IMR-90 (cell line): ENCODE results near the gene MGAT5. TPM values are rescaled to one million over a fixed set of nuclear protein-coding genes. Genes with fewer than 3 reads are reported as not detected.

Source experiments
- ATAC-seq: fragments of 200-7000 bp; cut with Tn5 transposase; 2 replicates; pipeline ENCODE4 v1.9.1; 2020; ENCODE audit warnings: low read depth, mild to moderate bottlenecking, moderate library complexity
- BruUV-seq: library from RNA; stranded (reverse); fragments of 400-500 nt; replicated peaks from 2 replicates; lab custom pipeline; 2021; lab: Mats Ljungman, UMichigan
- CTCF ChIA-PET: fragments of 300-600 bp; formaldehyde crosslinking; extraction: SDS; loops from one replicate; lab custom pipeline; 2021; ENCODE audit warnings: antibody characterized with exemption; lab: Yijun Ruan, JAX
- POLR2A ChIA-PET: fragments of 300-600 bp; sonication (Branson Sonifier 250); formaldehyde crosslinking; loops from one replicate; lab custom pipeline; 2022; ENCODE audit warnings: antibody characterized with exemption; ENCODE audit not compliant: unreplicated experiment; lab: Charles Lee
- DNase-seq: peaks from one replicate; pipeline ENCODE4 v3.0.0; 2013
- H2AFZ ChIP-seq: replicated peaks from 2 replicates; pipeline ENCODE3; 2013; ENCODE audit warnings: low read length, mild to moderate bottlenecking; ENCODE audit not compliant: poor library complexity
- H2AK5ac ChIP-seq: 2 replicates; pipeline ENCODE4 v1.6.1; 2013; ENCODE audit warnings: low read depth, low read length, inconsistent platforms
- H2AK9ac ChIP-seq: replicated peaks from 2 replicates; pipeline ENCODE3; 2013; ENCODE audit warnings: mild to moderate bottlenecking, low read depth, low read length, moderate library complexity; ENCODE audit not compliant: poor library complexity
- H2BK120ac ChIP-seq: 2 replicates; pipeline ENCODE4 v1.6.1; 2013; ENCODE audit warnings: low read depth, low read length, inconsistent platforms
- H2BK15ac ChIP-seq: 3 replicates; pipeline ENCODE4 v1.6.1; 2013; ENCODE audit warnings: low read depth, low read length, inconsistent platforms
- H2BK20ac ChIP-seq: 2 replicates; pipeline ENCODE4 v1.6.1; 2013; ENCODE audit warnings: low read depth, mild to moderate bottlenecking, inconsistent platforms, low read length, moderate library complexity
- H2BK5ac ChIP-seq: 2 replicates; pipeline ENCODE4 v1.6.1; 2013; ENCODE audit warnings: mild to moderate bottlenecking, low read depth, low read length, inconsistent platforms; ENCODE audit not compliant: poor library complexity, severe bottlenecking
- H3K14ac ChIP-seq: replicated peaks from 2 replicates; pipeline ENCODE4 v1.6.1; 2013; ENCODE audit warnings: low read depth, low read length, inconsistent platforms
- H3K18ac ChIP-seq: 2 replicates; pipeline ENCODE4 v1.6.1; 2013; ENCODE audit warnings: low read depth, low read length, control low read depth
- H3K23ac ChIP-seq: 2 replicates; pipeline ENCODE4 v1.6.1; 2013; ENCODE audit warnings: low read depth, low read length, inconsistent platforms
- H3K27ac ChIP-seq: 2 replicates; pipeline ENCODE4 v1.5.1; 2013; ENCODE audit warnings: mild to moderate bottlenecking, control low read depth, low read length; ENCODE audit not compliant: insufficient read depth
- H3K27me3 ChIP-seq: 2 replicates; pipeline ENCODE4 v1.6.1; 2013; ENCODE audit warnings: low read length; ENCODE audit not compliant: control insufficient read depth, insufficient read depth
- H3K36me3 ChIP-seq: 2 replicates; pipeline ENCODE4 v1.6.1; 2013; ENCODE audit warnings: low read length, mixed read lengths; ENCODE audit not compliant: control insufficient read depth, insufficient read depth
- H3K4ac ChIP-seq: 2 replicates; pipeline ENCODE4 v1.6.1; 2013; ENCODE audit warnings: low read depth, low read length, inconsistent platforms
- H3K4me1 ChIP-seq: 2 replicates; pipeline ENCODE4 v1.6.1; 2013; ENCODE audit warnings: low read length, mixed read lengths; ENCODE audit not compliant: control insufficient read depth, insufficient read depth
- H3K4me2 ChIP-seq: 2 replicates; pipeline ENCODE4 v1.6.1; 2013; ENCODE audit warnings: low read depth, mild to moderate bottlenecking, control low read depth, low read length, moderate library complexity
- H3K4me3 ChIP-seq: 2 replicates; pipeline ENCODE4 v1.5.1; 2013; ENCODE audit warnings: low read depth, mild to moderate bottlenecking, control low read depth, low read length, moderate library complexity; ENCODE audit not compliant: insufficient read depth
- H3K56ac ChIP-seq: 2 replicates; pipeline ENCODE4 v1.6.1; 2013; ENCODE audit warnings: low read length, inconsistent platforms; ENCODE audit not compliant: insufficient read depth; ENCODE audit errors: extremely low read depth
- H3K79me1 ChIP-seq, 2 experiments: 2 replicates each; pipeline ENCODE4 v1.6.1; 2013; ENCODE audit warnings: low read length in 2 of 2, inconsistent platforms in 1 of 2, low read depth in 1 of 2
- H3K9ac ChIP-seq: 2 replicates; pipeline ENCODE4 v1.6.1; 2013; ENCODE audit warnings: low read depth, low read length, control low read depth
- H3K9me1 ChIP-seq: 2 replicates; pipeline ENCODE4 v1.6.1; 2013; ENCODE audit warnings: low read length, inconsistent platforms; ENCODE audit not compliant: insufficient read depth
- H3K9me3 ChIP-seq: 2 replicates; pipeline ENCODE4 v1.6.1; 2013; ENCODE audit warnings: low read length; ENCODE audit not compliant: control insufficient read depth, insufficient read depth
- H4K20me1 ChIP-seq: 2 replicates; pipeline ENCODE4 v1.6.1; 2013; ENCODE audit warnings: low read length, inconsistent platforms; ENCODE audit not compliant: insufficient read depth
- H4K5ac ChIP-seq: 2 replicates; pipeline ENCODE4 v1.6.1; 2013; ENCODE audit warnings: mild to moderate bottlenecking, low read depth, low read length, control low read depth
- H4K8ac ChIP-seq, 2 experiments: 2 replicates each; pipeline ENCODE4 v1.6.1; 2013; ENCODE audit warnings: low read depth in 2 of 2, low read length in 2 of 2, control low read depth in 1 of 2, inconsistent platforms in 1 of 2
- H4K91ac ChIP-seq: 2 replicates; pipeline ENCODE4 v1.6.1; 2013; ENCODE audit warnings: low read depth, low read length, inconsistent platforms; ENCODE audit not compliant: insufficient read depth
- CEBPB ChIP-seq: IDR thresholded peaks from 2 replicates; pipeline ENCODE4 v1.6.1; 2012; ENCODE audit warnings: low read depth, low read length, improper control_type of control experiment
- CHD1 ChIP-seq: IDR thresholded peaks from 2 replicates; pipeline ENCODE4 v1.6.1; 2012; ENCODE audit warnings: low read depth, low read length, improper control_type of control experiment
- FOS ChIP-seq: fragments of 150-350 bp; IDR thresholded peaks from 2 replicates; pipeline ENCODE4 v1.6.1; 2016; ENCODE audit warnings: low read depth, low read length
- MAZ ChIP-seq: IDR thresholded peaks from 2 replicates; pipeline ENCODE4 v1.6.1; 2012; ENCODE audit warnings: low read depth, mild to moderate bottlenecking, low read length, improper control_type of control experiment, moderate library complexity, borderline replicate concordance
- RCOR1 ChIP-seq: IDR thresholded peaks from 2 replicates; pipeline ENCODE4 v1.6.1; 2012; ENCODE audit warnings: mild to moderate bottlenecking, low read length, improper control_type of control experiment; ENCODE audit not compliant: insufficient replicate concordance
- RFX5 ChIP-seq: IDR thresholded peaks from 2 replicates; pipeline ENCODE4 v1.8.0; 2012; ENCODE audit warnings: low read depth, mild to moderate bottlenecking, low read length, moderate library complexity
- WGBS, 2 experiments: methylation state at CpG; one replicate each; pipeline versions ENCODE4 v1.1.5 to v1.1.7; 2013; ENCODE audit warnings: missing lambda C conversion rate in 2 of 2; ENCODE audit not compliant: insufficient read length in 1 of 2; ENCODE audit errors: extremely low coverage in 2 of 2; 5-methylcytosine and 5-hydroxymethylcytosine counted together
- dilution Hi-C: fragments of 300-500 bp; cut with HindIII; formaldehyde crosslinking; loops from one replicate; pipeline ENCODE4 v1.14.3; 2018; ENCODE audit warnings: low sequenced_read_pairs; ENCODE audit not compliant: unreplicated experiment
- in situ Hi-C: fragments of 300-500 bp; cut with MboI; formaldehyde crosslinking; loops from 3 replicates; pipeline ENCODE4 v1.14.3; 2019; ENCODE audit warnings: low sequenced_read_pairs, inconsistent platforms, mixed read lengths
- intact Hi-C: fragments of 100-400 bp; cut with micrococcal nuclease; formaldehyde crosslinking; loops from 2 replicates; pipeline ENCODE4 v1.10.0; 2022
- polyA plus RNA-seq, 3 experiments: library from polyadenylated mRNA; depleted of rRNA; stranded (reverse); fragments of >200 nt; gene quantifications; 2 replicates each; pipeline ENCODE4 v1.2.3, GENCODE V29; 2012; ENCODE audit warnings: low replicate concordance in 1 of 3
- total RNA-seq: library from RNA; depleted of rRNA; stranded (reverse); fragments of >200 nt; gene quantifications from 2 replicates; pipeline ENCODE4 v1.2.3, GENCODE V29; 2012

The MGAT5 gene
- total and polyA plus RNA-seq, 2 of the 4 experiments (the other 2 are of a cell fraction): 22.9 to 59.9 TPM

GRCh38 chr2:134412639-134412999 is 158.7 kb downstream of the MGAT5 start (continued):
- TF ChIP-seq FOS (no peak), CHD1 (no peak), MAZ (no peak), RCOR1 (no peak), RFX5 (no peak)

- WGBS, 2 experiments: 17% methylated on average over 1 of the region's 1 CpG; no CpG with 5 or more reads in 1 of the 2 experiments
- Histone ChIP-seq H2BK15ac (no peak overlapping the region; the same call in 2 of the 3 replicates), H3K4me3 (no peak overlapping the region), H3K4me2 (peak overlapping the region; percentile 55; the same call in 1 of the 2 replicates), H2BK5ac (peak overlapping the region; percentile 84), H2BK120ac (peak overlapping the region; percentile 66), H3K14ac (0 out of 2 replicates have a peak overlapping the region, but pooled peaks have one; percentile 54), H2AFZ (no peak overlapping the region), H3K27ac (no peak overlapping the region), H2AK9ac (no peak overlapping the region), H3K9ac (no peak overlapping the region; the same call in 1 of the 2 replicates), H3K9me3 (no peaks in the 10 kb centered on the region), H3K27me3 (no peaks in the 10 kb centered on the region), H3K23ac (peak overlapping the region; percentile 79; the same call in 1 of the 2 replicates), H3K4me1 (peaks cover 30% of the 10 kb centered on the region), H4K20me1 (peaks cover 6% of the 10 kb centered on the region; the same call in 1 of the 2 replicates), H2AK5ac (no peak overlapping the region), H3K4ac (peak overlapping the region; percentile 68; the same call in 1 of the 2 replicates), H4K5ac (peak overlapping the region; percentile 19; the same call in 1 of the 2 replicates), H3K56ac (no peak overlapping the region), H3K36me3 (peaks cover 6% of the 10 kb centered on the region), H4K8ac (peak overlapping the region in 1 of 2 experiments; percentile 64; a peak in 1 of 4 replicates), H3K79me1 (peaks cover 8 to 51% of the 10 kb centered on the region in 2 experiments), H4K91ac (peak overlapping the region; percentile 33; the same call in 1 of the 2 replicates), H2BK20ac (peak overlapping the region; percentile 87), H3K18ac (no peak overlapping the region; the same call in 1 of the 2 replicates), H3K9me1 (peaks cover 19% of the 10 kb centered on the region)
- TF ChIP-seq FOS (0 out of 2 replicates have a peak, but pooled peaks have one; percentile 17), MAZ (no peak), CEBPB (peak; percentile 73)
- POLR2A ChIA-PET: no interaction called here
- DNase-seq: peak; percentile 78
- dilution Hi-C loops (no loop called here), in situ Hi-C loops (loop anchor here (5.0 to 25.0 kb wide), 2 partner anchors 296 to 526 kb away; no protein-coding TSS in a partner anchor), intact Hi-C loops (loop anchor here (5.0 kb wide), 1 partner anchor 181 kb away; no protein-coding TSS in a partner anchor)
- CTCF ChIA-PET: interaction anchor here (0.6 to 2.9 kb wide), 4 partner anchors 15 to 529 kb away, joined by 3 to 22 read pairs (median 3); no protein-coding TSS in a partner anchor
- no TSS peak for BruUV-seq
- peak; percentile 10 for ATAC-seq
Observed at GRCh38 chr2:134413430-134413829, 159.6 kb downstream of the MGAT5 start.
